DND-41 (cell line): ENCODE results near the gene DCST1.
A peak's percentile ranks its signal among the peaks of the same experiment; 100 is the strongest.

Source experiments
- ATAC-seq: fragments of 200-7000 bp; cut with Tn5 transposase; 3 replicates; pipeline ENCODE4 v1.9.1; 2021; ENCODE audit warnings: low read depth; ENCODE audit not compliant: insufficient read depth
- DNase-seq: peaks from one replicate; pipeline ENCODE4 v3.0.0-alpha.2; 2020
- H2AFZ ChIP-seq: 2 replicates; pipeline ENCODE4 v1.6.0; 2012; ENCODE audit warnings: low read depth, low read length
- H3K27ac ChIP-seq: 2 replicates; pipeline ENCODE4 v1.5.1; 2012; ENCODE audit warnings: low read length, inconsistent platforms
- H3K27me3 ChIP-seq: fragments of 200-600 bp; sonication (generic); 2 replicates; pipeline ENCODE4 v1.6.0; 2012; ENCODE audit warnings: low read length, mild to moderate bottlenecking, inconsistent platforms; ENCODE audit not compliant: insufficient read depth, poor library complexity
- H3K36me3 ChIP-seq: 2 replicates; pipeline ENCODE4 v1.5.1; 2012; ENCODE audit warnings: low read length, inconsistent platforms; ENCODE audit not compliant: insufficient read depth
- H3K4me1 ChIP-seq: 2 replicates; pipeline ENCODE4 v1.5.1; 2012; ENCODE audit warnings: mild to moderate bottlenecking, low read length; ENCODE audit not compliant: insufficient read depth
- H3K4me2 ChIP-seq: 2 replicates; pipeline ENCODE4 v1.6.0; 2012; ENCODE audit warnings: mild to moderate bottlenecking, moderate library complexity, low read length, inconsistent platforms; ENCODE audit not compliant: insufficient read depth
- H3K4me3 ChIP-seq, 2 experiments: fragments of 200-600 bp in 1 of 2; shearing (Covaris generic) in 1 of 2; 2 replicates each; pipeline ENCODE4 v1.5.1; 2012 to 2016; ENCODE audit warnings: inconsistent platforms in 2 of 2, low read length in 2 of 2, mild to moderate bottlenecking in 2 of 2, low read depth in 1 of 2, moderate library complexity in 1 of 2
- H3K79me2 ChIP-seq: 2 replicates; pipeline ENCODE4 v1.6.0; 2012; ENCODE audit warnings: low read length, inconsistent platforms; ENCODE audit not compliant: insufficient read depth
- H3K9ac ChIP-seq: 2 replicates; pipeline ENCODE4 v1.6.0; 2012; ENCODE audit warnings: low read depth, mild to moderate bottlenecking, inconsistent platforms, low read length, moderate library complexity
- H3K9me3 ChIP-seq: 2 replicates; pipeline ENCODE4 v1.5.1; 2012; ENCODE audit warnings: low read length, moderate library complexity, mild to moderate bottlenecking, inconsistent platforms; ENCODE audit not compliant: insufficient read depth, severe bottlenecking
- H4K20me1 ChIP-seq: 2 replicates; pipeline ENCODE4 v1.6.0; 2012; ENCODE audit warnings: low read length; ENCODE audit not compliant: insufficient read depth
- CTCF ChIP-seq: IDR thresholded peaks from 2 replicates; pipeline ENCODE4 v1.5.1; 2012; ENCODE audit warnings: borderline replicate concordance, low read length, moderate library complexity, mild to moderate bottlenecking; ENCODE audit not compliant: poor library complexity, severe bottlenecking; ENCODE audit errors: extremely low read depth
- EZH2 ChIP-seq: IDR thresholded peaks from 3 replicates; pipeline ENCODE4 v1.6.1; 2012; ENCODE audit warnings: borderline replicate concordance, low read depth, mild to moderate bottlenecking, moderate library complexity, low read length, inconsistent platforms; ENCODE audit not compliant: severe bottlenecking

Gene DCST1

GRCh38 chr1:155009221-155009711 is 24.4 kb upstream of the DCST1 start:
- H3K9ac ChIP-seq, result no peak overlapping the region
- TF ChIP-seq CTCF, result no peak
- no peak for TF ChIP-seq EZH2

GRCh38 chr1:155009742-155010141 is 23.9 kb upstream of the DCST1 start:
- no peak for TF ChIP-seq EZH2
- no peak for TF ChIP-seq CTCF

More at GRCh38 chr1:155009221-155009711, 24.4 kb upstream of the DCST1 start:
- H3K9me3 ChIP-seq, result no peaks in the 10 kb centered on the region
- H4K20me1 ChIP-seq, result peaks cover 59% of the 10 kb centered on the region
- no peak overlapping the region for H3K27ac ChIP-seq
- peaks cover 7% of the 10 kb centered on the region; the same call in 1 of the 2 replicates for H3K4me1 ChIP-seq
- H3K36me3 ChIP-seq, result no peaks in the 10 kb centered on the region
- H3K79me2 ChIP-seq, result no peaks in the 10 kb centered on the region
- H3K4me2 ChIP-seq, result no peak overlapping the region
- no peak overlapping the region for H2AFZ ChIP-seq
- no peak for ATAC-seq
- no peak for DNase-seq
- H3K4me3 ChIP-seq, result no peak overlapping the region
- H3K27me3 ChIP-seq, result peaks cover 3% of the 10 kb centered on the region

DNA sequence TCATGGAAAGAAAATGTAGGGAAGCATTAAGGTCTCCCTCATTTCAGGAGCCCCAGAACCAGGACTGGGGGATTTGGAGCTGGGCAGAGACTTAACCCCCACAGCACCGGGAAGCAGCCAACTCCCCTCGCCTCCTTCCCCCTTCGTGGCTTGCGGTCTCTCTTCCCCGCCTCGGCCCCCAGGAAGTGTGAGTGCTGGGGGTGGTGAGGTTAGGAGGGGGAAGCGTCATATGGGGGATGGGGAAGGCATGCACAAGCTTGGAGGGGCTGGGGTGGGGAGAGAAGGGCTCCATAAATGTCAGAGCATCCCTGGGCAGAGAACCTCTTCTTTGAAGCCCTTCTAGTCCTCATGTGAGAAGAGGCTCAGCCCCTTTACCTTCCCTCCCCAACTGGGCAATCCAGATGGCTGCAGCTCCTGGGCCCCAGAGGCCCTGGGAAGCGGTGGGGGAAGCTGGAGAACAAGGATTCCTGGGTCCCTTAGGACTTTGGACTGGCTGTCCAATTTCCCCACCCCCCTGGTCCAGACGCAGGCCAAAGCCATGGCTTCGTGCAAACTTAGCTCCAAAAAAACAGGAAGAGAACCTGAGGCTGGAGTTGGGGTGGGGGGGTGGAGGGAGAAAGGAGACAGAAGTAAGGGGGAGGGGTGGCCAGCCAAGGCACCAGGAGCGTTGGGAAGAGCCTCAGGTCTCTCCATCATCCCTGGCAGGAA is 23.3 kb upstream of the DCST1 start:
- H3K4me2 ChIP-seq, result no peak overlapping the region
- H4K20me1 ChIP-seq, result peaks cover 63% of the 10 kb centered on the region
- ATAC-seq (peak; percentile 60), DNase-seq (peak; percentile 67)
- H3K4me1 ChIP-seq, result peaks cover 7% of the 10 kb centered on the region; the same call in 1 of the 2 replicates
- no peak overlapping the region for H2AFZ ChIP-seq
- TF ChIP-seq EZH2 (no peak), CTCF (no peak)
- H3K36me3 ChIP-seq, result no peaks in the 10 kb centered on the region
- H3K9me3 ChIP-seq, result no peaks in the 10 kb centered on the region
- H3K27me3 ChIP-seq, result peaks cover 3% of the 10 kb centered on the region
- no peak overlapping the region for H3K4me3 ChIP-seq
- no peak overlapping the region for H3K27ac ChIP-seq
- H3K9ac ChIP-seq, result no peak overlapping the region
- H3K79me2 ChIP-seq, result no peaks in the 10 kb centered on the region

More at GRCh38 chr1:155009742-155010141, 23.9 kb upstream of the DCST1 start:
- Histone ChIP-seq H4K20me1 (peaks cover 60% of the 10 kb centered on the region), H3K4me1 (peaks cover 7% of the 10 kb centered on the region; the same call in 1 of the 2 replicates), H3K27me3 (peaks cover 3% of the 10 kb centered on the region), H3K79me2 (no peaks in the 10 kb centered on the region), H3K36me3 (no peaks in the 10 kb centered on the region), H3K4me3 (no peak overlapping the region), H3K27ac (no peak overlapping the region), H3K4me2 (no peak overlapping the region), H3K9me3 (no peaks in the 10 kb centered on the region), H3K9ac (no peak overlapping the region), H2AFZ (no peak overlapping the region)
- DNase-seq, result no peak
- no peak for ATAC-seq
